ENCODE results near the gene ZNF8. TPM values are rescaled to one million over a fixed set of nuclear protein-coding genes. Genes with fewer than 3 reads are reported as not detected.

ZNF8 gene
- total RNA-seq, 3 donors from 2014 or later: 4.2 to 10.8 (median 9.2) TPM

DNA sequence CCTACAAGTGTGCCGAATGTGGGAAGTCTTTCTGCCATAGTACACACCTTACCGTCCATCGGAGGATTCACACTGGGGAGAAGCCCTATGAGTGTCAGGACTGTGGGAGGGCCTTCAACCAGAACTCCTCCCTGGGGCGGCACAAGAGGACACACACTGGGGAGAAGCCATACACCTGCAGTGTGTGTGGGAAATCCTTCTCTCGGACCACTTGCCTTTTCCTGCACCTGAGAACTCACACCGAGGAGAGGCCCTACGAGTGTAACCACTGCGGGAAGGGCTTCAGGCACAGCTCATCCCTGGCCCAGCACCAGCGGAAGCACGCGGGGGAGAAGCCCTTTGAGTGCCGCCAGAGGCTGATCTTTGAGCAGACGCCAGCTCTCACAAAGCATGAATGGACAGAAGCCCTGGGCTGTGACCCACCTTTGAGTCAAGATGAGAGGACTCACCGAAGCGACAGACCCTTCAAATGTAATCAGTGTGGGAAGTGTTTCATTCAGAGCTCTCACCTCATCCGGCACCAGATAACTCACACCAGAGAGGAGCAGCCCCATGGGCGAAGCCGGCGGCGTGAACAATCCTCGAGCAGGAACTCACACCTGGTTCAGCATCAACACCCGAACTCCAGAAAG lies 16.1 kb downstream of the ZNF8 start:
- Histone ChIP-seq H3K27me3 (no peaks in the 10 kb centered on the region), H3K4me1 (no peaks in the 10 kb centered on the region), H3K27ac (no peak overlapping the region), H3K9me3 (peaks cover 23 to 92% of the 10 kb centered on the region in 2 donors), H3K36me3 (peaks cover 12% of the 10 kb centered on the region), H3K4me3 (no peak overlapping the region)
- intact Hi-C loops (cut with DNase I; ENCODE audit: low total_unique reads): no loop called here
- TF ChIP-seq CTCF (IDR thresholded peaks at IDR 0.05) (no peak), POLR2A (IDR thresholded peaks at IDR 0.05) (no peak), POLR2AphosphoS5 (IDR thresholded peaks at IDR 0.05) (no peak)
- no peak for DNase-seq (ENCODE audit: low spot score in 2 of 2)

GRCh38 chr19:58296104-58296503 lies 17.3 kb downstream of the ZNF8 start:
- Histone ChIP-seq H3K27me3 (no peaks in the 10 kb centered on the region), H3K27ac (no peak overlapping the region), H3K4me3 (no peak overlapping the region), H3K36me3 (peaks cover 16% of the 10 kb centered on the region), H3K9me3 (peaks cover 23 to 86% of the 10 kb centered on the region in 2 donors), H3K4me1 (no peaks in the 10 kb centered on the region)
- no peak for DNase-seq (ENCODE audit: low spot score in 2 of 2)
- intact Hi-C loops (cut with DNase I; ENCODE audit: low total_unique reads): no loop called here
- TF ChIP-seq CTCF (IDR thresholded peaks at IDR 0.05) (no peak), POLR2AphosphoS5 (IDR thresholded peaks at IDR 0.05) (no peak), POLR2A (IDR thresholded peaks at IDR 0.05) (no peak)

DNA sequence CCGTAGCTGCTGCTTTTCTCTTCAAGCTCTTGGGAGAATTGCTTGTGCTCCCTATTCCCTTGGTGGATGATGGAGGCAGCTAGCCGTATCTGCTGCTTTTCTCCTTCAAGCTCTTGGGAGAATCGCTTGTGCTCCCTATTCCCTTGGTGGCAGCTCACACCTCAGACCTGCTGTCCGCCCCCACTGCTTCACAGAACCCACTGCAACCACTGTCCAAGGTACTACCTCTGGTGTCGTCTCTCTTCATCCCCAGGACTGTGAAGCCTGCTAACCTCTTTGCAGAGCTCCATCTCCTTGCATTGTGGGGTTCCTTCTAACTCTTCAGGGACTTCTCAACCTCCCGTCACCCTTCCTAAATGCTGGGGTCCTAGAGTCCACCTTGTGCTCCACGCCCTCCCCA lies 21.9 kb downstream of the ZNF8 start:
- H3K9me3 ChIP-seq: peaks cover 0 to 46% of the 10 kb centered on the region in 2 donors
- H3K36me3 ChIP-seq: peaks cover 6% of the 10 kb centered on the region
- TF ChIP-seq POLR2AphosphoS5 (IDR thresholded peaks at IDR 0.05): no peak
- no peak for TF ChIP-seq CTCF (IDR thresholded peaks at IDR 0.05)
- TF ChIP-seq POLR2A (IDR thresholded peaks at IDR 0.05): no peak

GRCh38 chr19:58304255-58304654 lies 25.5 kb downstream of the ZNF8 start:
- TF ChIP-seq CTCF (IDR thresholded peaks at IDR 0.05): no peak
- TF ChIP-seq POLR2AphosphoS5 (IDR thresholded peaks at IDR 0.05): no peak
- TF ChIP-seq POLR2A (IDR thresholded peaks at IDR 0.05): no peak
- peaks cover 6% of the 10 kb centered on the region for H3K36me3 ChIP-seq
- H3K27me3 ChIP-seq: no peaks in the 10 kb centered on the region
- H3K4me1 ChIP-seq: peaks cover 2 to 4% of the 10 kb centered on the region in 2 donors
- peaks cover 0 to 17% of the 10 kb centered on the region in 2 donors for H3K9me3 ChIP-seq
- H3K27ac ChIP-seq: peak overlapping the region in 1 of 2 donors; percentile 93
- H3K4me3 ChIP-seq: peak overlapping the region in 2 of 3 donors; percentile 78 to 96
- intact Hi-C loops (cut with DNase I; ENCODE audit: low total_unique reads): no loop called here
- DNase-seq (ENCODE audit: low spot score in 2 of 2): no peak

More for the DNA sequence above, 21.9 kb downstream of the ZNF8 start:
- H3K4me1 ChIP-seq: no peaks in the 10 kb centered on the region
- DNase-seq (ENCODE audit: low spot score in 2 of 2): no peak
- H3K27me3 ChIP-seq: no peaks in the 10 kb centered on the region
- no peak overlapping the region for H3K27ac ChIP-seq
- H3K4me3 ChIP-seq: no peak overlapping the region
- intact Hi-C loops (cut with DNase I; ENCODE audit: low total_unique reads): no loop called here

GRCh38 chr19:58304748-58305064 lies 26.0 kb downstream of the ZNF8 start:
- no peak for DNase-seq (ENCODE audit: low spot score in 2 of 2)
- Histone ChIP-seq H3K9me3 (peaks cover 0 to 13% of the 10 kb centered on the region in 2 donors), H3K27ac (peak overlapping the region; percentile 92 to 93), H3K4me1 (peaks cover 2 to 4% of the 10 kb centered on the region in 2 donors), H3K27me3 (no peaks in the 10 kb centered on the region), H3K4me3 (peak overlapping the region; percentile 75 to 96 (median 78)), H3K36me3 (peaks cover 6% of the 10 kb centered on the region)
- TF ChIP-seq POLR2AphosphoS5 (IDR thresholded peaks at IDR 0.05) (no peak), POLR2A (IDR thresholded peaks at IDR 0.05) (no peak), CTCF (IDR thresholded peaks at IDR 0.05) (no peak)
- intact Hi-C loops (cut with DNase I; ENCODE audit: low total_unique reads): no loop called here
